H1 (cell line): ENCODE measurements around the gene SEPTIN5. TPM values are rescaled to one million over a fixed set of nuclear protein-coding genes. Genes with fewer than 3 reads are reported as not detected.

Experiments
- CTCF ChIA-PET: fragments of 300-600 bp; sonication (Branson Sonifier 250); formaldehyde crosslinking; loops from one replicate; lab custom pipeline; 2021; ENCODE audit not compliant: partially characterized antibody; lab: Charles Lee
- POLR2A ChIA-PET: fragments of 300-600 bp; sonication (Branson Sonifier 250); formaldehyde crosslinking; loops from one replicate; lab custom pipeline; 2021; ENCODE audit warnings: inconsistent platforms; ENCODE audit not compliant: partially characterized antibody; lab: Charles Lee
- DNase-seq, 2 experiments: peaks; one replicate each; pipeline versions ENCODE4 v3.0.0 to v3.0.0-alpha.2; 2010 to 2022; ENCODE audit warnings: low spot score in 2 of 2, low read depth in 1 of 2, mixed read lengths in 1 of 2
- FAIRE-seq: peaks from 2 replicates; lab custom pipeline; 2011; peaks lifted over from hg19 to GRCh38; lab: Jason Lieb, UNC
- H2AFZ ChIP-seq: 2 replicates; pipeline ENCODE4 v1.8.1; 2012; ENCODE audit warnings: low read length, inconsistent platforms
- H2AK5ac ChIP-seq: 2 replicates; pipeline ENCODE4 v1.6.1; 2013; ENCODE audit warnings: low read depth, low read length
- H2BK120ac ChIP-seq: replicated peaks from 2 replicates; pipeline ENCODE3; 2013; ENCODE audit warnings: low read depth, low read length, inconsistent platforms
- H2BK12ac ChIP-seq: 2 replicates; pipeline ENCODE4 v1.6.1; 2013; ENCODE audit warnings: low read depth, low read length
- H2BK15ac ChIP-seq: 2 replicates; pipeline ENCODE4 v1.6.1; 2013; ENCODE audit warnings: low read length
- H2BK20ac ChIP-seq: 2 replicates; pipeline ENCODE4 v1.6.1; 2013; ENCODE audit warnings: low read length
- H2BK5ac ChIP-seq: 2 replicates; pipeline ENCODE4 v1.6.1; 2013; ENCODE audit warnings: low read depth, low read length
- H3K14ac ChIP-seq: 2 replicates; pipeline ENCODE4 v1.6.1; 2013; ENCODE audit warnings: inconsistent platforms; ENCODE audit not compliant: insufficient read length
- H3K18ac ChIP-seq: 2 replicates; pipeline ENCODE4 v1.6.1; 2013; ENCODE audit warnings: low read length; ENCODE audit errors: extremely low read depth
- H3K23ac ChIP-seq: 2 replicates; pipeline ENCODE4 v1.6.1; 2013; ENCODE audit warnings: inconsistent platforms; ENCODE audit not compliant: insufficient read length
- H3K23me2 ChIP-seq: 2 replicates; pipeline ENCODE4 v1.6.1; 2013; ENCODE audit warnings: low read depth, low read length
- H3K27ac ChIP-seq: 2 replicates; pipeline ENCODE4 v1.6.1; 2011; ENCODE audit warnings: low read depth, low read length, inconsistent platforms
- H3K27me3 ChIP-seq, 4 experiments: replicated peaks in 1 of 4; 1 replicate in 1 of 4; 2 replicates in 3 of 4; pipeline versions ENCODE4 v1.6.1 to v1.8.1; 2011 to 2013; ENCODE audit warnings: low read length in 3 of 4, mild to moderate bottlenecking in 3 of 4, inconsistent platforms in 2 of 4, mixed read lengths in 2 of 4, moderate library complexity in 1 of 4; ENCODE audit not compliant: control insufficient read depth in 3 of 4, insufficient read depth in 3 of 4; ENCODE audit errors: extremely low read depth in 1 of 4
- H3K36me3 ChIP-seq, 4 experiments: 2 replicates each; pipeline versions ENCODE4 v1.6.1 to v1.8.1; 2011 to 2013; ENCODE audit warnings: mild to moderate bottlenecking in 4 of 4, low read length in 3 of 4, moderate library complexity in 2 of 4, control low read depth in 1 of 4, inconsistent platforms in 1 of 4; ENCODE audit not compliant: insufficient read depth in 4 of 4, control insufficient read depth in 2 of 4
- H3K4ac ChIP-seq: replicated peaks from 2 replicates; pipeline ENCODE3; 2013; ENCODE audit warnings: low read length, low read depth, mixed read lengths, inconsistent platforms; ENCODE audit not compliant: insufficient read length
- H3K4me1 ChIP-seq, 4 experiments: replicated peaks in 1 of 4; 1 replicate in 1 of 4; 2 replicates in 3 of 4; pipeline versions ENCODE4 v1.6.1 to v1.8.1; 2011 to 2013; ENCODE audit warnings: low read length in 3 of 4, inconsistent platforms in 2 of 4, mixed read lengths in 1 of 4; ENCODE audit not compliant: insufficient read depth in 4 of 4, control insufficient read depth in 3 of 4
- H3K4me2 ChIP-seq, 2 experiments: 2 replicates each; pipeline versions ENCODE4 v1.6.1 to v1.8.1; 2011 to 2013; ENCODE audit warnings: low read depth in 2 of 2, low read length in 2 of 2, control low read depth in 1 of 2, inconsistent platforms in 1 of 2, mild to moderate bottlenecking in 1 of 2; ENCODE audit not compliant: insufficient read depth in 1 of 2
- H3K4me3 ChIP-seq, 4 experiments: fragments of 200-600, 300-600 bp in 1 of 4; sonication (generic), shearing (Covaris generic), sonication (Bioruptor Twin) in 1 of 4; 2 replicates each; pipeline versions ENCODE4 v1.5.1 to v1.8.1; 2011 to 2016; ENCODE audit warnings: low read length in 4 of 4, low read depth in 3 of 4, control low read depth in 2 of 4, inconsistent platforms in 2 of 4, mild to moderate bottlenecking in 2 of 4, mixed read lengths in 1 of 4, moderate library complexity in 1 of 4; ENCODE audit not compliant: insufficient read depth in 2 of 4; ENCODE audit errors: extremely low read depth in 1 of 4
- H3K56ac ChIP-seq: replicated peaks from 2 replicates; pipeline ENCODE3; 2013; ENCODE audit warnings: low read depth, mild to moderate bottlenecking, mixed read lengths, low read length, inconsistent platforms; ENCODE audit not compliant: insufficient read length
- H3K79me1 ChIP-seq: 2 replicates; pipeline ENCODE4 v1.6.1; 2013; ENCODE audit warnings: low read depth, low read length, control low read depth
- H3K79me2 ChIP-seq, 2 experiments: 2 replicates each; pipeline versions ENCODE4 v1.6.1 to v1.8.1; 2012 to 2013; ENCODE audit warnings: low read length in 2 of 2, mild to moderate bottlenecking in 2 of 2, inconsistent platforms in 1 of 2; ENCODE audit not compliant: insufficient read depth in 2 of 2, control insufficient read depth in 1 of 2
- H3K9ac ChIP-seq, 4 experiments: replicated peaks in 1 of 4; 1 replicate in 1 of 4; 2 replicates in 3 of 4; pipeline versions ENCODE4 v1.6.1 to v1.8.1; 2011 to 2013; ENCODE audit warnings: low read depth in 3 of 4, low read length in 3 of 4, control low read depth in 2 of 4, mild to moderate bottlenecking in 2 of 4, moderate library complexity in 2 of 4, inconsistent platforms in 1 of 4; ENCODE audit errors: extremely low read depth in 1 of 4
- H3K9me3 ChIP-seq, 2 experiments: 2 replicates each; pipeline versions ENCODE4 v1.6.1 to v1.8.1; 2012 to 2013; ENCODE audit warnings: mild to moderate bottlenecking in 2 of 2, moderate library complexity in 2 of 2, control low read depth in 1 of 2, inconsistent platforms in 1 of 2, low read depth in 1 of 2, low read length in 1 of 2, mixed read lengths in 1 of 2; ENCODE audit not compliant: insufficient read depth in 2 of 2
- H4K20me1 ChIP-seq, 2 experiments: replicated peaks in 1 of 2; 2 replicates each; pipeline versions ENCODE3 to v1.8.1; 2011 to 2013; ENCODE audit warnings: inconsistent platforms in 2 of 2, low read length in 2 of 2, mild to moderate bottlenecking in 1 of 2; ENCODE audit not compliant: insufficient read depth in 2 of 2, control insufficient read depth in 1 of 2
- H4K5ac ChIP-seq: 2 replicates; pipeline ENCODE4 v1.6.1; 2013; ENCODE audit warnings: low read length, low read depth, mixed read lengths, inconsistent platforms; ENCODE audit not compliant: insufficient read length
- H4K8ac ChIP-seq: 2 replicates; pipeline ENCODE4 v1.8.0; 2013; ENCODE audit warnings: mild to moderate bottlenecking, moderate library complexity, low read length, inconsistent platforms; ENCODE audit not compliant: insufficient read depth; ENCODE audit errors: extremely low read depth
- H4K91ac ChIP-seq: replicated peaks from 2 replicates; pipeline ENCODE3; 2013; ENCODE audit warnings: low read length, mixed read lengths, inconsistent platforms; ENCODE audit not compliant: insufficient read length
- ATF2 ChIP-seq: IDR thresholded peaks from 2 replicates; pipeline ENCODE4 v1.6.1; 2012; ENCODE audit warnings: low read length, inconsistent platforms
- CBX5 ChIP-seq: fragments of 300-800, 300-1000 bp; sonication (generic); IDR thresholded peaks from 2 replicates; pipeline ENCODE4 v1.7.1; 2016; ENCODE audit warnings: antibody characterized with exemption, low read length, low read depth
- GTF2F1 ChIP-seq: IDR thresholded peaks from 2 replicates; pipeline ENCODE4 v1.6.1; 2012; ENCODE audit warnings: low read depth, low read length, improper control_type of control experiment, borderline replicate concordance
- JUND ChIP-seq: IDR thresholded peaks from 2 replicates; pipeline ENCODE4 v1.6.1; 2011; ENCODE audit warnings: mild to moderate bottlenecking, improper control_type of control experiment, low read length
- NRF1 ChIP-seq: IDR thresholded peaks from 2 replicates; pipeline ENCODE4 v1.6.1; 2011; ENCODE audit warnings: mild to moderate bottlenecking, low read depth, low read length, improper control_type of control experiment
- POLR2A ChIP-seq, 2 experiments: IDR thresholded peaks; 1 replicate in 1 of 2; 2 replicates in 1 of 2; pipeline ENCODE4 v1.6.1; 2011; ENCODE audit warnings: low read depth in 2 of 2, low read length in 2 of 2, mild to moderate bottlenecking in 2 of 2; ENCODE audit errors: control extremely low read depth in 1 of 2
- POU5F1 ChIP-seq: IDR thresholded peaks from 2 replicates; pipeline ENCODE4 v1.6.1; 2011; ENCODE audit warnings: low read depth, mild to moderate bottlenecking, low read length, moderate library complexity
- SP1 ChIP-seq: IDR thresholded peaks from 2 replicates; pipeline ENCODE4 v1.6.1; 2011; ENCODE audit warnings: low read depth, low read length
- TAF7 ChIP-seq: optimal IDR thresholded peaks from 2 replicates; pipeline ENCODE3; 2011; ENCODE audit warnings: low read depth, mild to moderate bottlenecking, inconsistent platforms, low read length, moderate library complexity, borderline replicate concordance
- USF2 ChIP-seq: IDR thresholded peaks from 2 replicates; pipeline ENCODE4 v1.6.1; 2011; ENCODE audit warnings: low read length, improper control_type of control experiment
- WGBS, 2 experiments: shearing (Covaris generic) in 1 of 2; methylation state at CpG; one replicate each; pipeline versions ENCODE4 v1.1.6 to v1.1.7; 2013 to 2015; ENCODE audit warnings: low lambda C conversion rate in 2 of 2, mixed read lengths in 2 of 2, inconsistent platforms in 1 of 2, low coverage in 1 of 2, missing lambda C conversion rate in 1 of 2; ENCODE audit not compliant: insufficient replicate concordance in 2 of 2, insufficient coverage in 1 of 2, insufficient read length in 1 of 2; ENCODE audit errors: extremely low coverage in 1 of 2, missing lambda C conversion rate in 1 of 2; 5-methylcytosine and 5-hydroxymethylcytosine counted together
- polyA plus RNA-seq, 7 experiments: library from polyadenylated mRNA; depleted of rRNA in 3 of 7; stranded (reverse) in 5 of 7; unstranded in 2 of 7; fragments of >200 nt in 5 of 7; fragments of 200-250 nt in 2 of 7; gene quantifications; 1 replicate in 5 of 7; 2 replicates in 1 of 7; 4 replicates in 1 of 7; pipeline versions ENCODE4 v1.2.1 to v1.2.3, GENCODE V29; 2011 to 2013; ENCODE audit warnings: missing spikeins in 2 of 7, mixed read lengths in 2 of 7
- total RNA-seq: library from RNA; stranded (reverse); fragmentation: NEBNext Ultra II Directional; extraction: Animal tissue kit (Norgen Biotek cat#: 25700); gene quantifications from 2 replicates; pipeline ENCODE4 v1.2.1, GENCODE V29; 2021

SEPTIN5 gene
- total and polyA plus RNA-seq, 2 of the 8 experiments (the other 6 are each of a cell fraction or from before 2014, with no cell fraction given) = 6.0 to 8.6 TPM

- Histone ChIP-seq H3K4ac (no peak overlapping the region), H3K18ac (no peak overlapping the region), H3K27ac (no peak overlapping the region), H3K9ac (no peak overlapping the region), H3K4me1 (peaks cover 0 to 3% (median 0%) of the 10 kb centered on the region in 4 experiments; a peak in 3 of 7 replicates), H4K91ac (no peak overlapping the region), H3K4me3 (no peak overlapping the region), H2BK5ac (no peak overlapping the region), H3K14ac (no peak overlapping the region)
- ChIA-PET CTCF (interaction anchor here (0.9 to 8.2 kb wide), 8 partner anchors 8 to 75 kb away, joined by 3 to 76 read pairs (median 9); no protein-coding TSS in a partner anchor), POLR2A (no interaction called here)
- no peak for FAIRE-seq
- no peak for TF ChIP-seq NRF1
- TF ChIP-seq POLR2A (IDR thresholded peaks at IDR 0.05; ENCODE audit: control extremely low read depth in 1 of 2, low read depth in 2 of 2, low read length in 2 of 2) = no peak
- no peak for TF ChIP-seq TAF7
- TF ChIP-seq SP1 = no peak
- TF ChIP-seq POU5F1 = no peak
- TF ChIP-seq ATF2 = no peak
- TF ChIP-seq GTF2F1 = no peak
- TF ChIP-seq CBX5 = no peak
- TF ChIP-seq JUND = no peak
- TF ChIP-seq USF2 = no peak
- TF ChIP-seq, all 59 proteins: peak for 0
- no peak for DNase-seq
- H2AK5ac ChIP-seq = no peak overlapping the region
- no peak overlapping the region for H4K5ac ChIP-seq
- no peak overlapping the region for H2AFZ ChIP-seq
- no peaks in the 10 kb centered on the region for H3K36me3 ChIP-seq
- H2BK15ac ChIP-seq = no peak overlapping the region
- H3K9me3 ChIP-seq = no peaks in the 10 kb centered on the region
- H3K79me1 ChIP-seq = no peaks in the 10 kb centered on the region
- WGBS, 2 experiments = 91% methylated on average over 6 of the region's 6 CpGs; no CpG with 5 or more reads in 1 of the 2 experiments
- H3K23ac ChIP-seq = no peak overlapping the region
- H2BK12ac ChIP-seq = no peak overlapping the region
- H4K8ac ChIP-seq = no peak overlapping the region
- no peaks in the 10 kb centered on the region for H3K79me2 ChIP-seq
- H3K4me2 ChIP-seq = no peak overlapping the region
- H3K56ac ChIP-seq = no peak overlapping the region
- no peaks in the 10 kb centered on the region for H4K20me1 ChIP-seq
- H3K23me2 ChIP-seq = no peaks in the 10 kb centered on the region
- H3K27me3 ChIP-seq = no peaks in the 10 kb centered on the region; a peak in 2 of 7 replicates
- H2BK20ac ChIP-seq = no peak overlapping the region
- H2BK120ac ChIP-seq = no peak overlapping the region
These were observed 32.4 kb upstream of the SEPTIN5 start for GRCh38 chr22:19681863-19682245.
